ENCODE measurements around the gene FUT7. TPM values are rescaled to one million over a fixed set of nuclear protein-coding genes. Genes with fewer than 3 reads are reported as not detected.
"Not testable (repeated sequence)": the region's sequence is repeated elsewhere in the genome, so short reads cannot be mapped to it uniquely, and the experiment has no call there.

Gene FUT7
- total RNA-seq, 1 donor from 2014 or later = 0.22 TPM

DNA sequence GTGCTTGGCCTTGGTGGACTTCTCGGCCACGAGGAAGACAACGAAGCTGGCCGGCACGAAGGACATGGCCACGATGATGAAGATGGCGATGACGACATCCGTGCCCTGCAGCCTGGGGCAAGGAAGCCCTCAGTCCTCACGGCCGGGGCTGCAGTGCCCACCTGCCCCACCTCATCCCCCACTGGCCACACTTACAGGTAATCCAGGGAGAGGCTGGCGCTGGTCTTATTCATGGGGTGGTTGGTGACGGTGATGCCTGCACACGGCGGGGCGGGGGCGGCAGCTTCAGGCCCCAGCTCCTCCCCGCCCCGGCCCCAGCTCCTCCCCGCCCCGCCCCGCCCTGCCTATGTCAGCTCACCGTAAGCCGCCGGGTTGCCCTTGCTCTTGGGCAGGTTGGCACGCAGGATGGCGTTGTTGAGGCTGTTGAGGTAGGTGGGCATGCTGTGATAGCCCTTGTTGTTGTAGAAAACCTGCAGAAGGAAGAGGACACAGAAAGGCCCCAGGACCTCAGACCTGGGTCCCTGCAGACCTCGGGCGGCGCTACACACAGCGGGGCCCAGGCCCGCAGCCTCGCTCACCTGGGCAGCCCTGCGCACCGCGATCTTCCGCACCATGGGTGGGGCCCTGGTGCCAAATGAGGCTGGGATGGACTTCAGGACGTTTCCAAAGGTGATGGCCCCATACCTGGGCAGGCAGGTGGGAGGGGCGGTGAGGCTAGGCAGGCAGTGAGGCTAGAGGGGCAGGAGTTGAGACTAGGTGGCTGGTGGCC, 19.8 kb downstream of the FUT7 start:
- no peak for DNase-seq (ENCODE audit: low spot score)
- intact Hi-C loops (cut with DNase I) = no loop called here

GRCh38 chr9:137011156-137011555, 20.7 kb downstream of the FUT7 start:
- DNase-seq (ENCODE audit: low spot score) = no peak
- intact Hi-C loops (cut with DNase I) = no loop called here

GRCh38 chr9:137009938-137010732, 21.8 kb downstream of the FUT7 start:
- DNase-seq (ENCODE audit: low spot score) = no peak
- intact Hi-C loops (cut with DNase I) = no loop called here

DNA sequence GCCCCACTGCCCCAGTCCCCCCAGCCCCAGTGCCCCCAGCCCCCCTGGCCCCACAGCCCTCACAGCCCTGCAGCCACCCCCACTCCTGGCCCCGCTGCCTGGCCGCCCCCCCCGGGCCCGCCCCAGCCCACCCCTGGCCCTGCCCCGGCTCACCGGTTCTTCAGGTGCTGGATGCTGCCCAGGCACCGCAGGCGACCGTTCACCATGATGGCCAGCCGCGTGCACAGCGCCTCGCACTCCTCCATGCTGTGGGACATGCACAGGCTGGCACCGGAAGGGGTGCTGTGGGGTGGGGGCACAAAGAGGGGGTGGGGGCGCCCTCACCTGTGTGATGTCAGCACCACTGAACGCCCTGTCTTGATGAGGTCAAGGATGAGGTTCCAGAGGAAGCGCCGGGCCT, 22.7 kb downstream of the FUT7 start:
- no peak for DNase-seq (ENCODE audit: low spot score)
- intact Hi-C loops (cut with DNase I) = no loop called here

GRCh38 chr9:137008312-137008711, 23.6 kb downstream of the FUT7 start:
- no peak for DNase-seq (ENCODE audit: low spot score)
- intact Hi-C loops (cut with DNase I) = no loop called here

GRCh38 chr9:137007816-137008270, 24.0 kb downstream of the FUT7 start:
- intact Hi-C loops (cut with DNase I) = no loop called here
- DNase-seq (ENCODE audit: low spot score) = no peak

DNA sequence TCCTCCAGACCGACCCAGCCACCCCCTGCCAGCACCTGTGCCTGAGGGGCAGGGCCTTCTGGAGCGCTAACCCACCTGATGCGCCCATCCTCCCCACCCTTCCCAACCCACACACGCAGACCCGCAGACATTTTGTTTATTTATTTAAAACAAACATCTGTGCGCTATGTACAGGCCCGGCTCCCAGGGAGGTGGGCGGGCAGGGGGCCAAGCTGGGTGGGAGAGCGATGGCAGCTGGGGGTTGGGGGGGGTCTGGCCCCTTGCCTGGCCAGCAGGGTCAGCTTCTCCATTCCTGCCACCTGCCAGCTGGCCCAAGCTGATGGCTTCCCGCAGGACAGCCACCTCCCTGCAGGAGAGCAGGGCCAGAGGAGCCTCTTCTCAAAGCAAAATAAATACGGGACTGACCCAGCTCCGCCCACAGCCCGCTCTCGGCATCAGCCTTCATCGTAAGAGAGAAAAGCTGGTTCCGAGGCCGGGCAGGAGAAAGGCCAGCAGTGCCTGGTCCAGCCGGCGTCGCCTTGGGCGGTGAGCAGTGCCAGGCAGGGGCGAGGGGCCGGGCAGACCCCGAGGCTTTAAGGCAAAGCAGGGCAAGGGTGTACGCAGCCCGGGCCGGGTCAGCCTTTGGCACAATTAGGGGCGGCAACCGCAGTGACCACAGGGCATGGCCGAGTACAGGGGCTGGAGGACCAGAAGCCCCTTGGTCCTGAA, 24.6 kb downstream of the FUT7 start:
- intact Hi-C loops (cut with DNase I) = no loop called here
- DNase-seq (ENCODE audit: low spot score) = no peak

GRCh38 chr9:137006116-137007003, 25.5 kb downstream of the FUT7 start:
- intact Hi-C loops (cut with DNase I) = no loop called here
- DNase-seq (ENCODE audit: low spot score) = no peak

GRCh38 chr9:137004285-137004684, 27.6 kb downstream of the FUT7 start:
- intact Hi-C loops (cut with DNase I); DNase-seq (ENCODE audit: low spot score): not testable (repeated sequence)

- no peak for DNase-seq (ENCODE audit: low spot score)
- intact Hi-C loops (cut with DNase I) = no loop called here
Measured at GRCh38 chr9:137002646-137003041, 29.2 kb downstream of the FUT7 start.

DNA sequence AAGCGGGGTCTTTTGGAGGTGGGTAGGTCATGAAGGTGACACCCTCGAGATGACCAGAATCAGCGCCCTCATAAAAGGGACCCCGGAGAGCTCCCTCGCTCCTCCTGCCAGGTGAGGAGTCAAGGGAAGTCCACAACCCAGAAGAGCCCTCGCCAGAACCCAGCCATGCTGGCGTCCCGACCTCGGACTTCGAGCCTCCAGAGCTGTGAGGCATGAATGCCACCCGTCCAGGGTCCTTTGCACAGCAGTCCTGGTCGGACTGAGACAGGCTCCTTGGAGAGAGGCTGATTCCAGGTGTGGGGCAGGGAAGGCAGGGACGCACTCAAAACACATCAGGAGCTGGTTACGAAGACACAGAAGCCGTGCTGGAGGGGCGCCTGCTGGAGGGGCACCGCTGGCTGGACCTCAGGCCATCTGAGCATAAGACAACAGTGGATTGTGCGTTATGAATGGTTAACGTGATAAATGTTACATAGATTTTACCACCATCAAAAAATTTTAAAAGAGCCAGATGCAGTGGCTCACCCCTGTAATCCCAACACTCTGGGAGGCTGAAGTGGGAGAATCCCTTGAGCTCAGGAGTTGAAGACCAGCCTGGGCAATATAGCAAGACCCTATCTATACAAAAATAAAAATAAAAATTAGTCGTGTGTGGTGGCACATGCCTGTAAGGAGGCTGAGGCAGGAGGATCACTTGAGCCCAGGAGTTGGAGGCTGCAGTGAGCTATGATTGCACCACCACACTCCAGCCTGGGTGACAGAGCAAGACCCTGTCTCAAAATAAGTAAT, 29.8 kb downstream of the FUT7 start:
- intact Hi-C loops (cut with DNase I) = no loop called here

DNA sequence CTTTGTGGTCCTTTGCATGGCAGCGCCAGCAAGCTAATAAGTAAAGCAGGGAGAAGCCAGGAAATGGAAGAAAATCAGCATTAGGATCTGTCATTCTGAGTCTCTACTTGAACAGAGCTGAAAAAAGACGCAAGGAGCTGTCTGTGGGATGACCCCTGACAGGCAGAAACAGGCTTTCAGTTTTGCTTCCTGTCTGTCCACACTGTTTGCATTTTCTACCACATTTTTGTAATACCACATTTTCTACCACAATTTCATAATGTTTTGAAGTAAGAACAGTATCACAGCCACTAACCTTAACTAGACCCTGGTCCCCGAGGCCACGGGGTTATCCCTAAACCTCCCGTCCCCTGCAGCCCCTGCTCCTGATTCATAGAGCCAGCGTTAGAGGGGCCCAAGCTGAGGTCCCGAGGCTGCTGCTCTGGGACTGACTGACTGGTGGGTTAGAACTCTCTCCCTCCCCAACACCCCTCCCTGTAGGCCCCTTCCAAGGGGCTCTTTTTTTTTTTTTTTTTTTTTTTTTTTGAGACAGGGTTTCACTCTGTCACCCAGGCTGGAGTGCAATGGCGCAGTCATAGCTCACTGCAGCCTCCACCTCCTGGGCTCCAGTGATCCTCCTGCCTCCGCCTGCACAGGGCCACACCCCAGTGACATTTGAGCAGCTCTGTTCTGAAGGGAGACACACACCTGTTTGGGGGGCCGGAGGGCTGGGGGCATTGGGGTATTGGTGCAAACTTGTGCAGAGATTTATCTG, 31.5 kb downstream of the FUT7 start:
- no peak for DNase-seq (ENCODE audit: low spot score)
- intact Hi-C loops (cut with DNase I) = no loop called here

More for the DNA sequence above, 29.8 kb downstream of the FUT7 start:
- DNase-seq (ENCODE audit: low spot score) = no peak

GRCh38 chr9:136997830-136998234, 34.1 kb downstream of the FUT7 start:
- DNase-seq (ENCODE audit: low spot score) = no peak
- intact Hi-C loops (cut with DNase I) = no loop called here

DNA sequence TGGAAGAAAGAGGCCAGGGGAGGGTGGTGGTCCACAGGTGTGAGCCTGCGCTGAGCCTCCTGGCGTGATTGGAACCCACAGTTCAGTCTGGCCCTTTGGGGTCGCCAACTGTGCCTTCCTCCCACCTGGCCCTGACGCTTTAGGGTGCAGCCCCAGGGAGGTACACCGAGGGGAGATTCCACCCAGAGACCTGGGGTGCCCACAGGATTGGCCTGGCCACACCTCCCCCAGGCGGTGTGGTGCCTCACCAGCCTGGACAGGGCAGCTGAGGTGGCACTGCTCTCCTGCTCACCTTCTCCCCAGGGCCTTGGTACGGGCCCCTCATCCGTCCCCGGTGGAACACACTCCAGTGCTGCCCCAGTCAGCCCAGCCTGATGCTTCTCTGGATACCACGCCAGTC, 34.5 kb downstream of the FUT7 start:
- DNase-seq (ENCODE audit: low spot score) = no peak
- intact Hi-C loops (cut with DNase I) = no loop called here

DNA sequence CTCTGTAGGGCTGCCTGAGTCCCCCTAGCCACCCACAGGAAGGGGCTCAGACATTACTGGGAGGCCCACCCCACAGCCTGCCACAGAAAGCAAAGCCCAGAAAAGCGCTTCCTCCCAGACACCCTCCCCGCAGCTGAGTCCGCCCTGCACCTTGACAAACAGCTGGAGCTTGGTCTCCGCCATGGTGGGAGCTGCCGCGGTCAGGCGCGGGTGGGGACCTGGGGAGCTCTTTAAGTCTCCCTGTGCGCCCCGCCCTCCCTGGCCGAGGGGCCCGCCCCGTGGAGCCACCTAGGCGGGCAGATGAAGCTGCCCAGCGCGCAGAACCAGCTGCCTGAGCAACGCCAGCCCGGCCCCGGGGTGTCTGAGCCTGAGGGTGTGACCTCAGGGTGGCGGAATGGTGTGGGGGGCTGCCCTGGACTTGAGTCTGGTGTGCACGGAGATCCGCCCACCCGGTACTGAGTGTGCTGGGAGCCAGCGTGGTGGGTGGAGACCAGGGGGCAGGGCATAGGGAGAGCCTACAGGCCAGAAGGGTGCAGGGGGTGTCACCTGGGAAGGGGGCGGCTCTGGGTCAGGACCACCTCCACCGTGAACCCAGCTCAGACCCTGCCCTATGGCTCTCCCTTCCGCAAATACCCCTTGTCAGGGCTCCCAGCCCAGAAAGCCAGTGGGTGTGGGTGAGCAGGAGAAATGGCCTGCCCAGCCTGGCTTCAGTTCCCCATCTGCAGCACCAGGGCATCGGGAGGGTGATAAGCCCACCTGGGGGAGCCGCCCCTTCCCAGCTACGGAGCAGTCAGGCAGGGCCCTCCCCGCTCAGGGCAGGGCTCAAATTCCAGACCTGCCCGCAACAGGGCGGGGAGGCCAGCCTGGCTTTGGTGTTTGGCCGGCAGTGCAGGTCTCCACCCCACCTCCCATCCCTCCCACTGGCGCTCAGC, 35.3 kb downstream of the FUT7 start, which contains the start of gene CLIC3:
Gene CLIC3 (minus strand): TSS at position 208 of the 932 bp plus-strand sequence. CDS start 25 bp downstream, at position 183.
- DNase-seq (ENCODE audit: low spot score) = no peak

DNA sequence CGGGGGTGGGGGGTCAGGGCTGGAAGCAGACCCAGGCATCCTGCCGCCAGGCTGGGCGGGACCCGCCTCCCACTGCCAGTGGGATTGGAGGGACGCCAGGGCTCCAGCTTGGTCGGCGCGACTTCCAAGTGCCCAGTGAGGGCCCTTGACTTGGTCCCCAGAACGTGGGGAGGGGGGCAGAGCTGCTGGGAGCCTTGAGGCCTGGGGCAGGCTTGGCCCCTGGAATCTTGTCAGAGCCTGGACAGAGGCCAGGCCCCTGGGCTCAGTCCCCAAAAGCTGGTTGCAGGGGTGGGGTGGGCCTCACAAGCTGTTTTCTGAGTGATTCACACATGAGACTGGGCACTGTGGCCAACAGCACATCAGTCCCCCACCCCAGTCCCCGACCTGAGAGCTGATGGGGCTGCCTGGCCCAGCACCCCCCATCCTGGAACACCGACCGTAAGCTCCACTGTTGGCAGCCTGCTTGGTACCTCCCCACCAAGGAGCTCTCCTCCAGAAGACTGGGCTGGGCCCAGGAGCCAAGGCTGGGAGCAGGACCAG, 36.0 kb downstream of the FUT7 start:
- intact Hi-C loops (cut with DNase I) = no loop called here
- DNase-seq (ENCODE audit: low spot score) = no peak

More for the DNA sequence above, 35.3 kb downstream of the FUT7 start, which contains the start of gene CLIC3:
- intact Hi-C loops (cut with DNase I) = no loop called here
